ENCODE results near the gene PKD1L1.

The PKD1L1 gene

GRCh38 chr7:47779341-47779771 is 168.9 kb downstream of the PKD1L1 start:
- H3K27me3 ChIP-seq (ENCODE audit: control insufficient read depth in 1 of 2, insufficient read depth in 2 of 2, low read length in 2 of 2) = no peaks in the 10 kb centered on the region
- no peak overlapping the region for H3K9ac ChIP-seq (ENCODE audit: low read length)
- no peaks in the 10 kb centered on the region for H3K36me3 ChIP-seq (ENCODE audit: insufficient read depth, low read length)
- no peak overlapping the region for H3K27ac ChIP-seq (ENCODE audit: low read depth, low read length)
- H3K4me1 ChIP-seq (ENCODE audit: insufficient read depth, low read length) = peaks cover 22% of the 10 kb centered on the region
- H3K9me3 ChIP-seq (ENCODE audit: low read length) = no peaks in the 10 kb centered on the region
- no peak overlapping the region for H3K4me3 ChIP-seq (ENCODE audit: low read depth in 1 of 2, low read length in 2 of 2)

DNA sequence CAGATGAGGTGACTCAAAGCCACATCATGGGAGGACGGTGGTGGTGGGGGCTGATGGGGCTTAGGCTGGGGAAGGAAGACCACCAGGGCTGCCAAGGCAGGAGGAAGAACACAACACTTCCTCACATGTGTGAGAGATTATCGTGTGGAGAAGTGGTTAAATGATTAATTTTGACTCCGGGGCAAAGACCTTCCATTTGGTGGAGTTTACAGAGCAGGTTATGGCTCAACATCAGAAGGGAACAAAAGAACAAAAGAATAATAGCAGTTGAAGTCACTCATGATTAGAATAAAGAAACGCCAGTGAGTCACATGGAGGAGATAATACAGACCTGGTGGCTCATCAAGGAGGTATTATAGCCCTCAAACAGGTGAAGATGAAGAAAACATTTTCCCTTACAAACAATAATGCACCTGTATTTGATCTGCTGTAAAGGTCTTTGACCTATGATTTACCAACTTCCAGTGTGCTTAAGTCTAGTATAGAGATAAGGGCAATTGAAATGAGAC is 170.1 kb downstream of the PKD1L1 start:
- Histone ChIP-seq H3K4me1 (ENCODE audit: insufficient read depth, low read length) (peaks cover 13% of the 10 kb centered on the region), H3K36me3 (ENCODE audit: insufficient read depth, low read length) (no peaks in the 10 kb centered on the region), H3K27ac (ENCODE audit: low read depth, low read length) (no peak overlapping the region)

GRCh38 chr7:47777531-47778152 is 170.6 kb downstream of the PKD1L1 start:
- H3K9ac ChIP-seq (ENCODE audit: low read length) = no peak overlapping the region
- no peaks in the 10 kb centered on the region for H3K27me3 ChIP-seq (ENCODE audit: control insufficient read depth in 1 of 2, insufficient read depth in 2 of 2, low read length in 2 of 2)
- no peak overlapping the region for H3K27ac ChIP-seq (ENCODE audit: low read depth, low read length)
- H3K9me3 ChIP-seq (ENCODE audit: low read length) = no peaks in the 10 kb centered on the region
- H3K4me1 ChIP-seq (ENCODE audit: insufficient read depth, low read length) = peaks cover 10% of the 10 kb centered on the region
- H3K4me3 ChIP-seq (ENCODE audit: low read depth in 1 of 2, low read length in 2 of 2) = no peak overlapping the region
- no peaks in the 10 kb centered on the region for H3K36me3 ChIP-seq (ENCODE audit: insufficient read depth, low read length)

More for the DNA sequence above, 170.1 kb downstream of the PKD1L1 start:
- no peak overlapping the region for H3K4me3 ChIP-seq (ENCODE audit: low read depth in 1 of 2, low read length in 2 of 2)
- H3K27me3 ChIP-seq (ENCODE audit: control insufficient read depth in 1 of 2, insufficient read depth in 2 of 2, low read length in 2 of 2) = no peaks in the 10 kb centered on the region
- H3K9ac ChIP-seq (ENCODE audit: low read length) = no peak overlapping the region
- H3K9me3 ChIP-seq (ENCODE audit: low read length) = no peaks in the 10 kb centered on the region

GRCh38 chr7:47776335-47776734 is 171.9 kb downstream of the PKD1L1 start:
- H3K27me3 ChIP-seq (ENCODE audit: control insufficient read depth in 1 of 2, insufficient read depth in 2 of 2, low read length in 2 of 2) = no peaks in the 10 kb centered on the region
- peaks cover 9% of the 10 kb centered on the region for H3K4me1 ChIP-seq (ENCODE audit: insufficient read depth, low read length)
- H3K9me3 ChIP-seq (ENCODE audit: low read length) = no peaks in the 10 kb centered on the region
- no peak overlapping the region for H3K4me3 ChIP-seq (ENCODE audit: low read depth in 1 of 2, low read length in 2 of 2)
- H3K27ac ChIP-seq (ENCODE audit: low read depth, low read length) = no peak overlapping the region
- H3K36me3 ChIP-seq (ENCODE audit: insufficient read depth, low read length) = no peaks in the 10 kb centered on the region
- no peak overlapping the region for H3K9ac ChIP-seq (ENCODE audit: low read length)

- no peaks in the 10 kb centered on the region for H3K36me3 ChIP-seq (ENCODE audit: insufficient read depth, low read length)
- no peak overlapping the region for H3K27ac ChIP-seq (ENCODE audit: low read depth, low read length)
- H3K9ac ChIP-seq (ENCODE audit: low read length) = no peak overlapping the region
- no peaks in the 10 kb centered on the region for H3K27me3 ChIP-seq (ENCODE audit: control insufficient read depth in 1 of 2, insufficient read depth in 2 of 2, low read length in 2 of 2)
- no peaks in the 10 kb centered on the region for H3K9me3 ChIP-seq (ENCODE audit: low read length)
- H3K4me3 ChIP-seq (ENCODE audit: low read depth in 1 of 2, low read length in 2 of 2) = no peak overlapping the region
- H3K4me1 ChIP-seq (ENCODE audit: insufficient read depth, low read length) = peaks cover 13% of the 10 kb centered on the region
Observed at GRCh38 chr7:47775238-47775637, 173.0 kb downstream of the PKD1L1 start.

DNA sequence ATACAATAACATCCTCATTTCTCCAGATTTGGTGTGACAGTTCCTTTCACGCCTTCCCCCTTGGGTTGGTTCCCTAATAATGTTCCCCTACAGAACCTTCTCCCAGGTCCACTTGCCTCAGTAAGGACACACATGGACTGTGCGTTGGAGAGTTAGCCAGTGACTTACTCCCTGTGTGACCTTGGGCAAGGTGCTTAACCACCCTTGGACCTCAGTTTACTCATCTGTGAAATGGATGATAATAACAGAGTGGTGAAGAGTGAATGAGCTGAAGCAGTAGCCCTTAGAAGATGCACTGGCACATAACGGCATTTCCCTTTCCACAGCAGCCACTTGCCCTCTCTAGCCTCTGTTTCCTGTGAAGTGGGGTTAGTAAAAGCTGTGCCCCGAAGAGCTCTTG is 175.8 kb downstream of the PKD1L1 start:
- no peaks in the 10 kb centered on the region for H3K9me3 ChIP-seq (ENCODE audit: low read length)
- no peaks in the 10 kb centered on the region for H3K36me3 ChIP-seq (ENCODE audit: insufficient read depth, low read length)
- no peak overlapping the region for H3K4me3 ChIP-seq (ENCODE audit: low read depth in 1 of 2, low read length in 2 of 2)
- H3K9ac ChIP-seq (ENCODE audit: low read length) = no peak overlapping the region
- H3K27me3 ChIP-seq (ENCODE audit: control insufficient read depth in 1 of 2, insufficient read depth in 2 of 2, low read length in 2 of 2) = no peaks in the 10 kb centered on the region
- H3K27ac ChIP-seq (ENCODE audit: low read depth, low read length) = no peak overlapping the region
- peaks cover 13% of the 10 kb centered on the region for H3K4me1 ChIP-seq (ENCODE audit: insufficient read depth, low read length)

DNA sequence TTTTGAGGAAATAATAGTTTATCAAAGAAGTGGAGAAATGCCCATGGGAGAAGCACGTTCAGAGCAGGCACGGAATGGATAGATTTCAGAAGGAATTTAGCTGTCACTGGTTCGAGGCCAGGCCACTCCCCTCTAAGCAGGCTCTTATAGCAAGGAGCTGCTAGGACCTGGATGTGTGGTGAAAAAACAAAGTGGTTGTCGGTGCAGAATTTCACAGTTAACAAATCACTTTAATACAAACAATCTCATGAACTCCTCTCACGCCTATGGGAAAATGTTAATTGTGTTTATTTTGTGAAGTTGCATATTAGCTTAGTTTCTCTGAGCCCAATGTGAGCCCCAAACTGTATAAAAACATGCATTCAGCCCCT is 176.3 kb downstream of the PKD1L1 start:
- peaks cover 13% of the 10 kb centered on the region for H3K4me1 ChIP-seq (ENCODE audit: insufficient read depth, low read length)
- H3K36me3 ChIP-seq (ENCODE audit: insufficient read depth, low read length) = no peaks in the 10 kb centered on the region
- H3K27me3 ChIP-seq (ENCODE audit: control insufficient read depth in 1 of 2, insufficient read depth in 2 of 2, low read length in 2 of 2) = no peaks in the 10 kb centered on the region
- H3K9me3 ChIP-seq (ENCODE audit: low read length) = no peaks in the 10 kb centered on the region
- no peak overlapping the region for H3K27ac ChIP-seq (ENCODE audit: low read depth, low read length)
- no peak overlapping the region for H3K9ac ChIP-seq (ENCODE audit: low read length)
- no peak overlapping the region for H3K4me3 ChIP-seq (ENCODE audit: low read depth in 1 of 2, low read length in 2 of 2)

DNA sequence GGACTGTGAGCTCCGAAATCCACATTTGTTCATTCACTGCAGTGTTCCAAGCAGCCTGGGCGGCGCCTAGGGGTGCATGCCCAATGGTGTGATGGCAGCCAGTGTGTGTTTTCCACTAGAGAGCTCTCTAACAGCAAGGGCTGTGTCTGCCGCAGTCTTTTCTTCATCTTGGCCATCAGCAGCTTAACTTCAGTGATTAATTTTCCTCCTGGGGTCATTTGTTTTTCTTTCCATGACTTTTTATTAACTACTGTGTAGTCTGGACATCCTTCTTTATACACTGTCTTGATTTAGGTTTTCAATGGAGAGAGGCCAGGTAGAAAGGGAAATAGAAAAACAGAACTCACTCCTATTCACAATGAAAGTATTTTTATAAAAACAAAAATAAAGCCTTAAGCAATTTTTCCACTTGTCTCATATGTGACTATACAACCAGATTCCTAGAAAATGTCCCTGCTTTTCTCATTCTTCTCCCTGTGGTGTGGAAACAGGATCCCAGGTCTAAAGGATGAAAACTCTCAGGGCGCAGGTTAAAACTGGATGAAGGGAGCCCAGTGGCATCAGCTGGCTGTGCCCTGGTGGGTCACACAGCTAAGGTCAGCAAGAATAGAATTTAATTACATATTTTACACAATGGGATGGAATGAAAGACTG is 176.8 kb downstream of the PKD1L1 start:
- Histone ChIP-seq H3K27ac (ENCODE audit: low read depth, low read length) (no peak overlapping the region), H3K4me3 (ENCODE audit: low read depth in 1 of 2, low read length in 2 of 2) (no peak overlapping the region), H3K9ac (ENCODE audit: low read length) (no peak overlapping the region), H3K36me3 (ENCODE audit: insufficient read depth, low read length) (no peaks in the 10 kb centered on the region), H3K4me1 (ENCODE audit: insufficient read depth, low read length) (peaks cover 13% of the 10 kb centered on the region), H3K27me3 (ENCODE audit: control insufficient read depth in 1 of 2, insufficient read depth in 2 of 2, low read length in 2 of 2) (no peaks in the 10 kb centered on the region), H3K9me3 (ENCODE audit: low read length) (no peaks in the 10 kb centered on the region)

DNA sequence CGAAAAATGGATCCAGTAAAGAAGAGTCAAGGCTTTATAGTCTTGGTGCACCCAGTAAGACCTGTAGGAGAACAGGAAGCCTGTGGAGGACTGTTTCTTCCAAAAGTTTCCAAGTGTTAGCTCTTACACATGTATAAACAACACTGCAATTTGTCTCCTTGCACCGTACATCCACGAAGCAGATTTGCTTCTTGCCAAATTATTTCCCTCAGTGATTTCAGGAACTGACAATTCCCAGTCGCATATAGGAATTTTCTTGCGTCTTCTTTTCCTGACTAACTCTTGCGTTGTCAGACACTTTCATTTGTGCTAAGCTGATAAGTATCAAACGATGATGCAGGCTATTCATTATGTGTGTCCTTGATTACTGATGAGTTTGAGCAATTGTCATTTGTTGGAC is 182.1 kb downstream of the PKD1L1 start:
- no peak overlapping the region for H3K4me3 ChIP-seq (ENCODE audit: low read depth in 1 of 2, low read length in 2 of 2)
- H3K4me1 ChIP-seq (ENCODE audit: insufficient read depth, low read length) = peaks cover 17% of the 10 kb centered on the region
- no peaks in the 10 kb centered on the region for H3K9me3 ChIP-seq (ENCODE audit: low read length)
- no peak overlapping the region for H3K27ac ChIP-seq (ENCODE audit: low read depth, low read length)
- no peaks in the 10 kb centered on the region for H3K27me3 ChIP-seq (ENCODE audit: control insufficient read depth in 1 of 2, insufficient read depth in 2 of 2, low read length in 2 of 2)
- H3K36me3 ChIP-seq (ENCODE audit: insufficient read depth, low read length) = no peaks in the 10 kb centered on the region
- H3K9ac ChIP-seq (ENCODE audit: low read length) = no peak overlapping the region

DNA sequence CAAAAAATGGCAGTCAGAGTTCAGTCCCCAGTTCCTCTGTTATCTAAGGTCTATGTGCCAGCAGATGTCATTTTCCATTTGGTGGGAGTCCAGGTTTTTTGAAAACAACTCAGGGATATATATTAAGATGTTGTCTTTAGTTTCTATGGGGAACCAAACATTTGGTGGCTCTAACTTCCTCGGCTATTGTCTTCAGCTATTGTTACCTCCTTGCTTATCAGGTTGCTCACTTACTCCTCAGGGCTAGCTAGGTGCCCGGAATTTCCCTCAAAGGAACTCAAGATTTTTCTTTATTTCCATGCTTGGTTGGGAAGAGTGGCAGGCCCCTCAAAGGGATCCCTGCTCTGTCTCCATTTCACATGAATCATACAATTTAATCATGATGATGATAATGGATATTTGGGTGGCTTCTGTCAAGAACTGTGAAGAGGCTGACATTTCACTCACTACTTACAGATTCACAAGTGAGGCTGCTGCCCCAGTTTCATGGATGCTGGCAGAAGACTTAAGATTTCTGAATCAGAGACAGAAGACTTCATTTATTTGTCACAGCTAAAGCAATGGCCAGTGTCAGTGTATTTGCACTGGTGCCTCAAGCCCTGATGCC is 182.8 kb downstream of the PKD1L1 start:
- Histone ChIP-seq H3K27me3 (ENCODE audit: control insufficient read depth in 1 of 2, insufficient read depth in 2 of 2, low read length in 2 of 2) (no peaks in the 10 kb centered on the region), H3K4me3 (ENCODE audit: low read depth in 1 of 2, low read length in 2 of 2) (no peak overlapping the region), H3K9me3 (ENCODE audit: low read length) (no peaks in the 10 kb centered on the region), H3K36me3 (ENCODE audit: insufficient read depth, low read length) (no peaks in the 10 kb centered on the region), H3K27ac (ENCODE audit: low read depth, low read length) (no peak overlapping the region), H3K4me1 (ENCODE audit: insufficient read depth, low read length) (peaks cover 16% of the 10 kb centered on the region), H3K9ac (ENCODE audit: low read length) (no peak overlapping the region)

GRCh38 chr7:47764746-47765145 is 183.5 kb downstream of the PKD1L1 start:
- peaks cover 16% of the 10 kb centered on the region for H3K4me1 ChIP-seq (ENCODE audit: insufficient read depth, low read length)
- no peaks in the 10 kb centered on the region for H3K36me3 ChIP-seq (ENCODE audit: insufficient read depth, low read length)
- H3K27ac ChIP-seq (ENCODE audit: low read depth, low read length) = no peak overlapping the region
- no peak overlapping the region for H3K9ac ChIP-seq (ENCODE audit: low read length)
- H3K4me3 ChIP-seq (ENCODE audit: low read depth in 1 of 2, low read length in 2 of 2) = no peak overlapping the region
- no peaks in the 10 kb centered on the region for H3K9me3 ChIP-seq (ENCODE audit: low read length)
- H3K27me3 ChIP-seq (ENCODE audit: control insufficient read depth in 1 of 2, insufficient read depth in 2 of 2, low read length in 2 of 2) = no peaks in the 10 kb centered on the region
